ENCODE measurements around the gene CHAF1A.

- TF ChIP-seq CTCF (IDR thresholded peaks at IDR 0.05) = no peak
- TF ChIP-seq EP300 (IDR thresholded peaks at IDR 0.05) = no peak
These were observed 29.6 kb downstream of the CHAF1A start for GRCh38 chr19:4431808-4432674.

Data from gastroesophageal sphincter (tissue), 3 donors.